ENCODE results near the gene BLID.

GRCh38 chr11:122108192-122108799 lies 7.7 kb downstream of the BLID start:
- TF ChIP-seq, protein P1, sequence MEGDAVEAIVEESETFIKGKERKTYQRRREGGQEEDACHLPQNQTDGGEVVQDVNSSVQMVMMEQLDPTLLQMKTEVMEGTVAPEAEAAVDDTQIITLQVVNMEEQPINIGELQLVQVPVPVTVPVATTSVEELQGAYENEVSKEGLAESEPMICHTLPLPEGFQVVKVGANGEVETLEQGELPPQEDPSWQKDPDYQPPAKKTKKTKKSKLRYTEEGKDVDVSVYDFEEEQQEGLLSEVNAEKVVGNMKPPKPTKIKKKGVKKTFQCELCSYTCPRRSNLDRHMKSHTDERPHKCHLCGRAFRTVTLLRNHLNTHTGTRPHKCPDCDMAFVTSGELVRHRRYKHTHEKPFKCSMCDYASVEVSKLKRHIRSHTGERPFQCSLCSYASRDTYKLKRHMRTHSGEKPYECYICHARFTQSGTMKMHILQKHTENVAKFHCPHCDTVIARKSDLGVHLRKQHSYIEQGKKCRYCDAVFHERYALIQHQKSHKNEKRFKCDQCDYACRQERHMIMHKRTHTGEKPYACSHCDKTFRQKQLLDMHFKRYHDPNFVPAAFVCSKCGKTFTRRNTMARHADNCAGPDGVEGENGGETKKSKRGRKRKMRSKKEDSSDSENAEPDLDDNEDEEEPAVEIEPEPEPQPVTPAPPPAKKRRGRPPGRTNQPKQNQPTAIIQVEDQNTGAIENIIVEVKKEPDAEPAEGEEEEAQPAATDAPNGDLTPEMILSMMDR (IDR thresholded peaks at IDR 0.05) = peak; percentile 15 to 52 (median 40)
- TF ChIP-seq EP300 (IDR thresholded peaks at IDR 0.05) (no peak), POLR2A (IDR thresholded peaks at IDR 0.05) (no peak)
